Caki2 (cell line): Measurements from ENCODE around the gene JTB. TPM values are rescaled to one million over a fixed set of nuclear protein-coding genes. Genes with fewer than 3 reads are reported as not detected.
"Not testable (repeated sequence)": the region's sequence is repeated elsewhere in the genome, so short reads cannot be mapped to it uniquely, and the experiment has no call there.

Source experiments
- DNase-seq: peaks from one replicate; pipeline ENCODE4 v3.0.0-alpha.2; 2015; ENCODE audit warnings: low read depth
- in situ Hi-C: cut with HindIII; loops from 2 replicates; pipeline ENCODE4 v1.10.0; 2016; ENCODE audit warnings: low sequenced_read_pairs, low pct_unique_long_range_greater_than_20kb, mixed read lengths
- total RNA-seq: library from RNA; depleted of rRNA; stranded (reverse); fragments of >200 nt; shearing (Covaris generic); gene quantifications from 2 replicates; pipeline ENCODE4 v1.2.3, GENCODE V29; 2014; ENCODE audit warnings: low replicate concordance

The JTB gene
- total RNA-seq, 1 experiment from 2014 or later = 416 TPM

DNA sequence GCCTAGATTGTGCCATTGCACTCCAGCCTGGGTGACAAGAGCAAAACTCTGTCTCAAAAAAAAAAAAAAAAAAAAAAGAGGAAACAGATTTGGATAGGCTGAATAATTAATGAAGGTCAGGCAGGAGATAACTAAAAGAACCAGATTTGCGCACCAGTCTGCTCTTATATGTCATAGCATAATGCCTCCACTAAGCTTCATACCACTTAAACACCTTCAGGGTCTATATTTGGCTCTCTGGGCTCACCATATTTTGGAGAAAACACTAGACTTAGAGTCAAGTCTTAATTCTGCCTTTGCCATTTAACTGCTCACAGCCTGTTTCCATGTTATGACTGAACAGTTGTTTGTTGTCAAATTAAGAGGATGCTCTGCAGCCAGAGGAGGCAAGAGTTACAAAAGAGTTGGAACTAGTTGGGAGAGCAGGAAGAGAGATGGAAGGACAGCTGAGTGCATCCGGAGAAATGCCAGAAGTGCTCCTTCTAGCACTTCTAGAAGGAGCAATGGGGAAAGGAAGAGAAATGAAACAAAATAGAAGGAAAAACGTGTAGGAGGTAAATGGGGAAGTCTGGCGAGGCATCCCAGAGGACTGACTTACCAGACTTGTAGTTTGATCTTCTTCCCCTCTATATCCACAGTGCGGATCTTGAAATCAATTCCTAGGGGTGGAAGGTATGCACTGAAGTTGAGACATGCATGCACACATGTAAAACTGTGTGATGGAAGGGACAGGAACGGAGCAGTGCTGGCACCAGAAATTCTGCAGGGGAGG, 6.8 kb upstream of the JTB start:
- DNase-seq = no peak
- in situ Hi-C loops = no loop called here

DNA sequence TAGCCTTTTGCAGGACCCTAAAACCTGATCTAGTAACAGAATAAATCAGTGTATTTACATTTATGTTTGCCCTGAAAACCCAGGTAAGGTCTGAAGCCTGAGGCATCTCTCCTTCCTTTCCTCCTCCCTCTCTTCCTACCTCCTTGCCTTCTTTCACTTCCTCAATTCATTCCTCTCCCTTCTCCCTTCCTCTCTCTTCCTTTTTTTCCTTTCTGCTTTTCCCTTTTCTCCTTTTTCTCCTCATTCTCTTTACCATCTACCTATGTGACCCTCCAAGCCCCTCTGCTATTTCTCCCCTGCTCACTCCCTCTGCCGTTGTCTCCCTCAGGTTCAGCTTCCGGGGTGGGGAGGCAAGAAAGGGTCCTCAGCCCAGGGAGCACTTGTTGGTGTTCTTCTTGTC, 4.3 kb upstream of the JTB start:
- in situ Hi-C loops, DNase-seq: not testable (repeated sequence)

DNA sequence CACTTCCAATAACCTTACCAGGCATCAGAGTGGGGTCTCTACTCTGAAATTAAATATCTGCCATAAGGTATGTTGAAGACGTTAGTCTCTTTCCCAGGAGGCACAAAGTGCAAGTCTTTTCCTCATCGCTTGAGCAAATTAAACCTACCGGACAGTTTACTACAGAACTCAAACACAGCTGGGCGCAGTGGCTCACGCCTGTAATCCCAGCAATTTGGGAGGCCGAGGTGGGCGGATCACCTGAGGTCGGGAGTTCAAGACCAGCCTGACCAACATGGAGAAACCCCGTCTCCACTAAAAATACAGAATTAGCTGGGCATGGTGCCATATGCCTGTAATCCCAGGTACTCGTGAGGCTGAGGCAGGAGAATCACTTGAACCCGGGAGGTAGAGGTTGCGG, 1.6 kb upstream of the JTB start:
- DNase-seq, in situ Hi-C loops: not testable (repeated sequence)

DNA sequence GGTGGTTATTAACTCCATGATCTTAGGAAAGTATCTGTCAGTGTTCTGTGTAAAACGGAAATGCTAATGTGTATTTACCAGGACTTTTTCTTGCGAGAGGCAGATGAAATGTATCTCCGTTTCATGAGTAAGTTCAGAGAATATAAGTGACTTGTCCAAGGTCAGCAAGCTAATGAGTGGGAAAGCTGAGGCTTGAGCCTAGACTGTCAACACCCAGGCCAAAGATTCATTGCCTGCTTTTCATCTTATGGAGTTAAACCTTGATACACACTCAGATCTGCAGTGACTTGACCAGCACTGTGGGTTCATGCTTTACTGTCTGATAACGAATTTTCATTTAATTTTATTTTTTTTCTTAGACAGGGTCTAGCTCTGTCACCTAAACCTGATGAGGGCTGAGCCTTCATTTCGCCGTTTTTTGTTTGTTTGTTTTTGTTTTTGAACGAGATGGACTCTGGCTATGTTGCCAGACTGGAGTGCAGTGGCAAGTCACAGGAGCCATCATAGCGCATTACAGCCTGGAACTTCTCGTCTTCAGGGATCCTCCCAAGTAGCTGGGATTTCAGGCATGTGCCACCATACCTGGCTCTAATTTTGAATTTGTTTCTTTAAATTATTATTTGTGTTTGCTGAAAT, 918 bp upstream of the JTB start:
- DNase-seq = no peak
- in situ Hi-C loops = no loop called here

GRCh38 chr1:153976819-153977249, 640 bp downstream of the JTB start:
- DNase-seq = no peak
- in situ Hi-C loops = no loop called here

DNA sequence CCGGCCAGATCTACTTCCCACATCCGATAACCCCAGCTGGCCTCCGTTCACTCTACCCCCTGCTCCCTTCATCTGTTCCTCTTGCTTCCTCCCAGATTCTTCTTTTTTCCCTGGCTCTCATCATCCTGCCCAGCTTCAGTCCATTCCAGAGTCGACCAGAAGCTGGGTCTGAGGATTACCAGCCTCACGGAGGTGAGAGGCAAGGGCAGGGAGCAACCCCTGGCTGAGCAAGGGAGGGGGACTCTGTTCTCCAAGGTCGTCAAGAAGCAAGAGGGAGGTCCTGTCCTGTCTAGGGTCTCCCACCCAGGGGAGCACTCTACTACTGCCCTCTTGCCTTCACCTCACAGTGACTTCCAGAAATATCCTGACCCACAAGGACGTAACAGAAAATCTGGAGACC, 3.9 kb downstream of the JTB start:
- in situ Hi-C loops = no loop called here

DNA sequence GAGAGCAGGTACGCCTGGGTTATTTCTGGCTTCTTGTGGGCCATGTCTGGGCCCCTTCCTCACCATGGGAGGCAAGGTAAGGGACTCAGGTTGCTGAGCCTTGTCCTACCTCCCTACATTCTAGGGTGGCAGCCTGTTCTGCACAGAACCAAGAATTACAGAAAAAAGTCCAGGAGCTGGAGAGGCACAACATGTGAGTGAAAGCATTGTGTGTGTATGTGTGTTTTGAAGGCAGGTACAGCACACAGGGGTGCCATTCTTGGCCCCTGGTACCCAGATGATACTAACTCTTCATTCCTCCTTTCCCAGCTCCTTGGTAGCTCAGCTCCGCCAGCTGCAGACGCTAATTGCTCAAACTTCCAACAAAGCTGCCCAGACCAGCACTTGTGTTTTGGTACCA, 4.4 kb downstream of the JTB start:
- in situ Hi-C loops = no loop called here
- DNase-seq = no peak

More for the DNA sequence above, 3.9 kb downstream of the JTB start:
- DNase-seq = no peak

- in situ Hi-C loops = no loop called here
- DNase-seq = no peak
Measured at GRCh38 chr1:153970346-153970745, 7.1 kb downstream of the JTB start.

DNA sequence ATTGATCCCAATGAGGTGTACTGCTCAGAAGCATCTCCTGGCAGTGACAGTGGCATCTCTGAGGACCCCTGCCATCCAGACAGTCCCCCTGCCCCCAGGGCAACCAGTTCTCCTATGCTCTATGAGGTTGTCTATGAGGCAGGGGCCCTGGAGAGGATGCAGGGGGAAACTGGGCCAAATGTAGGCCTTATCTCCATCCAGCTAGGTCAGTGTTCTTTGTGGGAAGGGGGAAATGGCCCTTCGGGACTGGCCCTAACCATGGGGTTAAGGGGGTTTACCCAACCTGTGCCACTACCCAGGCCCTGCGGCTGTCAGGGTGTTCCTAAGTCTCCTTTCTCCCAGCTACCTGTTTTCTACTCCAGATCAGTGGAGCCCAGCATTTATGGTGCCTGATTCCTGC, 8.5 kb downstream of the JTB start:
- no peak for DNase-seq
- in situ Hi-C loops = no loop called here

GRCh38 chr1:153968408-153968807, 9.1 kb downstream of the JTB start:
- DNase-seq = no peak
- in situ Hi-C loops = no loop called here

DNA sequence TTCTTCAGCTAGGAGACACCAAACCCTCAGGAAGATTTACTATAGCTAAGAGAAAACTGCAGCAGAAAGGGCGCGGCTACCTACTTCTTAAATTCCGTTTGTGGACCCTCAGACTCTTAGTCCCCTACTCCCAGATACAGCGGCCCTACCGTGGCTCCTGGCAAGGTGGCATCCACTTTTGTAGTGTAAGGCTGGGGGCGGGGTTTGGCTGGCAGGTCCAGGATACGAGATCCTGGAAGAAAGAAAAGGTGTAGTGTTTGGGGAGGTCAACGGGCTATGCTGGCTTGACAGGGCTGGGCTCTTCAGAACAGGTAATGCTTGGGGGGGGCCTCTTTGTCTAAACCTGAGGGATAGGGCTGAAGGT, 9.5 kb downstream of the JTB start:
- no peak for DNase-seq
- in situ Hi-C loops = no loop called here

DNA sequence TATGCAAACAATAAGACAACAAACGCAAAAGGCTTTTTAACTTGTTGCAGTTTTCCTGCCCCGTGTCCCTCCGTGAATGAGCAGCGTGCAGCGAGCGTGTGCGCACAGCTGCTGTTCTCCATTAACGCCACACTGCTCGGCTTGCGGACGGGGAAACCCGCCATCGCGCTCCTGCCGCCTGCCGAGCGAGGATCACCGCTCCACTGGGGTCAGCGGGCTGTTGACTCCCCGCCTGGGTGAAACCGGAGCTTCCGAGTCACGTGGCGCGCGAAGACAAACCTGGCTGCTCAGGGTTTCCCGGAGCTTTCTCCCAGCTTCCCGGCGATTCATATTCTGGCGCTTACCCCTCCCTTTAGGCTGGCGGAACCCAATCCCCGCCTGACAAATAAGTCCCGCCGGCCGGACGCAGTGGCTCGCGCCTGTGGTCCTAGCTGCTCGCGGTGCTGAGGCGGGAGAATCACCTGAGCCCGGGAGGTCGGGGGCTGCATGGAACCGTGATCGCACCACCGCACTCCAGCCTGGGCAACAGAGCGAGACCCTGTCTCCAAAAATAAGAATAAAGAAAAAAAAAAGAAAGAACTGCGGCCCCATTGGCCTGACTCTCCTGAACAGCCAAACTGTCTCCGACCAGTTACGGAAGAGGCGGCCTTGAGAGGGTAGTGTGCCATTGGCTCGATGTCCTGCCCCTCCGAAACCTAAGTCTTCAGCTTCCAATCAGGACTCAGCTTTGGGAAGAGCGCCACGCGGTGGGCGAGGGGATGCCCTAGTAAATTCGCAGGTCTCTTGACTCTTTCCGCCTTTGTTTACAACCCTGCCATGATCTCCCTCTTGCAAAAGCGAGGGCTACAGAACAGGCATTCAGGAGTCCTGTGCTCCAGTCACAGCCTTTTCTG, 10.1 kb downstream of the JTB start, which contains the start of gene CREB3L4:
CREB3L4 (plus strand) TSS at position 796 of the 893 bp plus-strand sequence. CDS start 624 bp downstream, outside the sequence.
- peak; percentile 97 for DNase-seq
- in situ Hi-C loops = no loop called here

DNA sequence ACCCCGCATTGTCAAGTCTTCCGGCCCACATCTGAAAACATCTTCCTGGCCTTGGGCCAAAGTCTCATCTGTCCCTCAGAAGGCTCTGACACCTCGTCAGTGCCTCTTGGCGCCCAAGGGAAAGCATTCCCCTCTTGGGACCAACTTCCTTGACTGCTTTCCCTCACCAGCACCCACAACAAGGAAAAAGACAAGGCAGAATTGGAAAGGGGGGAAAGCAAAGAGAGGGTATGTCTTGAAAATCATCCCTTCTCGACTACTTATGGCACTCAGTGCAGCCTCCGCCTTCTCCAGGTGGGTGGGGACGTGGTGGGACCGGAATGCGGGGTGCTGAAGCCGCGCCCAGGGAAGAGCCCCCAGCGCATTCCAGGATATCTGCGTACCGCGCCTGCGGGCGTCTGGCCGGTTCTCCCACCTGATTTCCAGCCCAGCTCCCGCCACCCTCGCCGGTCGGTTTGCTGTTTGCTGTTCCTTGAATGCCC, 13.6 kb downstream of the JTB start:
- no peak for DNase-seq
- in situ Hi-C loops = no loop called here

DNA sequence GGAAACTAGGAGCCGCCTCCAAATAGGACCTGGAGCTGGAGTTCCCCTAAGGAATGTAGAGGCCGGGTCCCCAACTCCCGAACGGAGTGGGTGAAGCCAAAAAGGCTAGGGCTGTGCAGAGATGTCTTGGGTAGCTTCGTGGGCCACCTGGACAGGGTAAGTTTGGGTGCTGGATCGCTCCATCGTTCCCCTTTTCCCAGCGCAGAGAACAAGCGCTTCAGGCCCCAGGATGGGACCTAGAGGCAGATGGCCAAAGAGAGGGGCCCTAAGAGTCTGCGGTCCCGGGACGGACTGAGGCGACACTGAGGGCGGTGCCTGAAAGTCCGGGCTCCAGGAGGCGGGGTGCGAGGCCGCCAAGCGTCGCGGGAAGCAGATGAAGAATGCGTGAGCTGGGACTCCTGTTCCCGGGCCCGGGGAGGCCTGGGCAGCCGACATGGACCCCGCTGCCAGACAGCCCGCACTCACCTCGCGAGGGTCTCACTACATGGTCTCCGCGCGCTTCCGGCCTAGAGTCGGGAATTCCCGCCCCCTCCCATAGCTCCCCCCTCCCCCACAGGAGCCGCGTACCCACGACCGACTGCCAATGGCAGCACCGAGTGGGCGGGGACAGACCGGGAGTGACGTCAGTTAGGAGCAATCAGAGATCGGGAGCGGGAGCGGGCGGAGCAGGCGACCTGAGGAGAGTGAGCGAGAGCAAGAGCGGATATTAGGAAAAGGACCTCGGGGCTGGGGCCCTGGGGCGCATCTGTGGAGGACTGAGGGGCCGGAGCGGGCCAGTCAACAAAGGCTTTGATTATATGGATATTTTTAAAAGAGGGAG, 14.2 kb downstream of the JTB start, which contains the start of gene SLC39A1:
SLC39A1 (minus strand) TSS at position 508 of the 820 bp plus-strand sequence. CDS start 822 bp downstream, outside the sequence.
- in situ Hi-C loops = no loop called here
- peak; percentile 96 for DNase-seq

GRCh38 chr1:153962088-153963029, 15.1 kb downstream of the JTB start:
- in situ Hi-C loops = no loop called here
- DNase-seq = peak; percentile 55

DNA sequence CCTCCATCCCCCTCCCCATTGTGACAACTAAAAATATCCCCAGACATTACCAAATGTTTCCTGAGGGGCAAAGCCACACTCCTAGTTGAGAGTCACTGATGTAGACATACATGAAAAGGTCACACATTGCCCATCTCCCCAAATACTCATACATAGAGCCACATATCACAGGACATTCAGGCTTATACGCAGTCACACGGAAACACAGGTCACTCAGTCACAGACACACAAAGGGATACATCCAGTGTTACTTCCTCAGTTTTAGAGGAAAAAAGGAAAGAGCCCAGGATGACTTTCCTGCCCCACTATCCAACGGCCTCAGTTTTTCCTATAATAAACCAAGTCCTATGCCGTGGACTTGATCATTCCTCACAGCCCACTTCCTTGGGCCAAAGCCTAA, 16.1 kb downstream of the JTB start:
- no peak for DNase-seq
- in situ Hi-C loops = no loop called here

DNA sequence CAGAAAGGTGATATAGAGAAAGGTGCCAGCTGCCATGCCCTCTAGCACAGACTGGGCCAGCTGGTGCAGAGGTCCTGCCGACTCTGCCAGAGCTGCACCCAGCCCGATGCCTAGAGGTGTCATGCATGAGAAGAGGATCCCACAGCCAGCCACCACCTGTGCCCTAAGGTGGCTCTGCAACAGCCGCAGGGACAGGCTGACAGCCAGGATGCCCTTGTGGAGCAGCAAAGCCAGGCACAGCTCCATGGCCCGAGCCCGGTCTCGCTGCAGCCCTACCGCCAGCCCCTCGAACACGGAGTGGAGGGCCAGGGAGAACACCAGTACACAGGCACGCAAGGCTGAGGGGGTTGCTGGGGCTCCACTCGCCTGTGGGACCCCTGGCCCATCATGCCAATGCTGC, 17.3 kb downstream of the JTB start:
- DNase-seq = no peak
- in situ Hi-C loops = no loop called here
